Bone marrow (tissue), 2 donors: Measurements from ENCODE around the gene LTB4R.

Source experiments
- DNase-seq, 2 donors: peaks; one replicate each; lab custom pipeline; 2025; lab: John Stamatoyannopoulos, UW

The LTB4R gene

GRCh38 chr14:24300326-24300980 lies 10.8 kb upstream of the LTB4R start:
- no peak for DNase-seq

DNA sequence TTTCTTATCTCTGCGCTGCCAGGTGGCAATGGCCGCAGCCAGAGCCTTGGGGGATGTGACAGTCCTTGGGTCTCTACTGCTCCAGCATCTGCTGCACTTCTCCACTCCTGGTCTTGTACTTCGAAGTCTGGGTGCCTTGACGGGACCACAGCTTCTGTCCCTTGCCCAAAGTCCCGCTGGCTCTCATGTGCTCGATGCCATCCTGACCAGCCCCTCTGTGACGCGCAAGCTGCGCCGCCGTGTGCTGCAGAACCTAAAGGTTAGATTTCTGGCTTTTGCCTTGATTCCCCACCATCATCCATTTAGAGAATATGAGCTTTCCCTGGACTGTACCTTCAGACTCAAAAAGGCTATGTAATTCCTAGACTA lies 7.3 kb upstream of the LTB4R start:
- DNase-seq, result no peak

DNA sequence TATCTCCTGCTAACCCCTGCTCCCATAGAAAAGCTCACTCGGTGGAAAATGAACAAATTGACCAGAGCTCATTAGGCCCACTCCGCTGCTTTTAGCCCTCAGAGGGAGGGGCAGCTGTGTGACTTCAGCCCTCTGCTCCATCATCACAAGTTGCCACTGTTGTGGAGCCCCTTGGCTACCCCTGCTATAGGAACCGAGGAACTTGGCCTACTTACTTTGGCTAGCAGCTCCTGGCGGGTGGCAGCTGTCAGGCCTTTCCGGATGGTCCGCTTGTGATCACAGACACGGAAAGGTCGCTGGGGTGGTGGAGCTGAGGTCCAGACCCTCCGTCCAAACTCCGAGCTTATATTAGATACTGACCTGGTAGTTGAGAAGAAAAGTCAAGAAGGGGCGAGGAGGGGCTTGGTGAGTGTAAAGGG lies 4.1 kb upstream of the LTB4R start:
- no peak for DNase-seq

- peak; percentile 29 to 52 for DNase-seq
Measured at GRCh38 chr14:24307575-24308341, 3.5 kb upstream of the LTB4R start, which contains the start of gene CIDEB. CIDEB (minus strand) TSS chr14:24307977; CDS start chr14:24307858, 119 bp downstream.

GRCh38 chr14:24308342-24309124 lies 2.8 kb upstream of the LTB4R start:
- DNase-seq, result no peak

DNA sequence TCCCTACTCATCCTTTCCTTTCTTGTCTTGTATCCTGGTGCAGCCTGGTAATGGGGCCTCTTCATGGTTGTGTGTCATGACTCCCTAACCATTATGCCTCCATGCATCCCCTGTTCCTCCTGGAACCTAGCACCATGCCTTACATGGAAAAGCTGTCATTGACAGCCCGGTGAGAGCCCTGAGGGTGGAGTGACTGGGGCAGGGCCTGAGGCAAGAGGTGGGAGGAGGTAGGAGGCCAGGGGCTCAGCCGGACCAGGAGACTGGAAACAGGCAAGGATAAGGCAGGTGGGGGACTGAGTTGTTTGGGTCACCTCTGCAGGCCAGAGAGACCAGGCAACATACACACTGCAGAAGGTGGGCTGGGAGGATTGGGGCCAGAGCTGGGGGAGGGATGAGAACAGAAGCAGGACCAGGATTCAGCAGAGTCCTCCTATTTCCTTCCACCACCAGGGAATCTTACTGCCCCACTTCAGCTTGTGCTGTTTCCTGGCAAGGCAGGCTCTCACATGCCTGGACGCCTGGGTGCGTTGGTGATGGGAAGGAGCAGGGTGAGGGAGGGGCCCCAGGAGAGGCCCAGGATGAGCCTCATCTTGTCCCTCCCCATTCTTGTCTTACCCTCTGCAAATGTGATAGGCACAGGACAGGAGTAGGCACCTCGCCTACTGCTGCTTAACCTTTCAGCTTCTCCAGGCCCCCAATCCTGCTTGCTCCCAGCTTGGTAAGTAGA lies 1.6 kb upstream of the LTB4R start, which contains the start of gene LTB4R2:
TSS of gene LTB4R2 (plus strand) at position 603 of the 727 bp plus-strand sequence. CDS start 525 bp downstream, outside the sequence.
- no peak for DNase-seq

DNA sequence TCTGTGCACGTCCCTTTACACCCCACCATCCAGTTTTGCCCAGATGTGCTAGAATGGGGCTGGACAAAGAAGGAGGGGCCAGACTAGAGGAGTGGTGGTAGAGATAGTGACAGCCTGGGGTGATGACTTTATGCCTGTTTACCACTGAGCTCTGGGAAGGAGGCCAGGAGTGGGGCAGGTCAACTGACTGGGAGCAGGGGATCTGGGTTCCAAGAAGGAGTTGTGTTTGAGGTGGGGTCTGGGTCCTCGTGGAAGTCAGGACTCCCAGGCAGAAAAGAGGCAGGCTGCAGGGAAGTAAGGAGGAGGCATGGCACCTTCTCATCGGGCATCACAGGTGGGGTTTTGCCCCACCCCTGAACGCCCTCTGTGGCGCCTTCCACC lies 1.0 kb upstream of the LTB4R start:
- DNase-seq, result no peak

DNA sequence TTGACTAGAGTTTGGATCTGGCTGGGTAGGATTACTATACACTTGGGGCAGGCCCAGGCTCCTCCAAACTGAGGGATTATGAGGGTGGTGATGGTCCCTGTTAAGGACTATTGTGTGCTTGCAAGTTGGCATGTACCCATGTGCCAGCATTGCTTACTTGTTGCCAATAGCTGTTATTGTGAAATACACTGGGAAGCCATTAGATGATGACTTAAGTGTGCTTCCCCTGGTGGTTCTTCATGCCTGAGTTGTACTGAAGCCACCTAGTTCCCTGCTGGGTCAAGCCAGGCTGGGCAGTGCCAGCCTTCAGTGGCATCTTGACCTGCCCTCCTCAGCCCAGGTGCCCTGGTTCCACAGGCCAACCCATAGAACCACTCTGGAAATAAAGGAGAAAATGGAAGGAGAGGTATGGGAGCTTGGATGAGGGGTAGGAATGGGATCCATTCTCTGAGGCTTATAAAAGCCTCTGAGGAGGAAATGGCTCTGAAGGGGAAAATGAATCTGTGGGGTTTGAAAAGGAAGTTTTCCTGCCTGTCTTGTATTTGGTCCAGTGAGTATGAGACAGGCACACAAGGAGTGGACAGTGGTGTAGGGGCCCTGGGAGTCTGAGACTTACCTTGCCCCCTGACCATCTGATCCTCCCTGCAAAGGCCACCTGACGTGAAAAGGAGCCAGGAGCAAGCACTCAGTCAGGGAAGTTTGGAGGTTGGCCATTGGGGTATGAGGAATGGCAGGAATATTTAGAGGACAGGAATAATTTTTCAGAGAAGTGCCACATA lies 724 bp downstream of the LTB4R start:
- peak in 1 of 2 donors; percentile 36 for DNase-seq

DNA sequence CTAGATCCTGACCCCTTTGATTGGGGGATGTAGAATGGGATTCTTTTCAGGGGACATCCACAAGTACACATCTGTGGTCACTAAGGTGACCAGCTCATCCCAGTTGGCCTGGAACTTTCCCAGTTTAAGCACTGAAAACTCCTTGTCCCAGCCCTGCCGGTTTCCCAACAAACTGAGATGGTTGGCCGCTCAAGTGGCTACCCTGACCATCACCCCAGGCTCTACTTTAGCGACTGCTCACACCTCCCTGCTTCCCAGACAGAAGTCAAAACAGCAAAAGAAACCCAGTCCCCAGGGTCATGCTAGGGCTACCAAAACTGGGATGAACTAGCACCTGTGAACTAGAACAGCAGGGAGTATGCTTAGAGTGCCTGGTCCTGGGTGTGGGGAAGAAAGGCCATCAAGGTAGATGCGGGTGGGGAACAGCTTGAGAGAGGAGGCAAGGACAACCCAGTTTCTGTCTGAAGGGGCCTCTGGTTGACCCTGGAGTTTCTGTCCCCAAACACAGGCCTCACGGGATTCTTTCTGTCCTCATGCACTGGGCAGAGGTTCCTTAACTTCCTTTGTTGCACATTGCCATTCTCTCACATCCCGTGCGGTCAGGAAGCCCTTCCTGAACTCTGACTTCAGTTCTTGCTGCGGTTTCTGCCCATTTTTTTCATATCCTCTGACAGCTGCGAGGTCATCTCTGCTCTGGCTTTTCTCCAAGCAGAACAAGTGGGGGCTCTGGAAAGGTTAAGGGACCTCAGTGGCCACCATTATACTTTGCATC lies 1.6 kb downstream of the LTB4R start:
- peak; percentile 20 to 67 for DNase-seq

- DNase-seq, result peak in 1 of 2 donors; percentile 44
Measured at GRCh38 chr14:24313913-24314312, 2.6 kb downstream of the LTB4R start.

GRCh38 chr14:24314377-24315193 lies 3.3 kb downstream of the LTB4R start:
- no peak for DNase-seq

DNA sequence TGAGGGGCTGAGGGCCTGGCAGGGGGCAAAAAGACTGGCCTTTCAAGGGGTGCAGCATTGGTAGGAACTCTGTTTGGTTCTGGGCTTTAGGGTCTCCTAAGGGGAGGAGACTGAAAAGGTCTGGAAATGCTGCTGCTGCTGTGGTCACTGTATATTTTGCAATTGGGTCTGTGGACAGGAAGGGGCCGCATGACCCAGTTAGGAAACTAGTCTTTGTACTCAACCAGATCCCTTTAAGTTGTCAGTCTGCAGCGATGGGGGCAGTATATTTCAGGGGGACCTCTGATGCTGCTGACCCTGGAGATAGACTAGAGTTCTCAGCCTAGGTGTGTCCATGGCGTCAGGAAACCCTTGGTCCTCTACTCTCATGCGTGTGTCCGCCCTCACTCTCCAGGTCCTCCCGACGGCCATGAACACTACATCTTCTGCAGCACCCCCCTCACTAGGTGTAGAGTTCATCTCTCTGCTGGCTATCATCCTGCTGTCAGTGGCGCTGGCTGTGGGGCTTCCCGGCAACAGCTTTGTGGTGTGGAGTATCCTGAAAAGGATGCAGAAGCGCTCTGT lies 4.0 kb downstream of the LTB4R start:
- DNase-seq, result no peak

GRCh38 chr14:24315807-24316596 lies 4.7 kb downstream of the LTB4R start:
- no peak for DNase-seq

DNA sequence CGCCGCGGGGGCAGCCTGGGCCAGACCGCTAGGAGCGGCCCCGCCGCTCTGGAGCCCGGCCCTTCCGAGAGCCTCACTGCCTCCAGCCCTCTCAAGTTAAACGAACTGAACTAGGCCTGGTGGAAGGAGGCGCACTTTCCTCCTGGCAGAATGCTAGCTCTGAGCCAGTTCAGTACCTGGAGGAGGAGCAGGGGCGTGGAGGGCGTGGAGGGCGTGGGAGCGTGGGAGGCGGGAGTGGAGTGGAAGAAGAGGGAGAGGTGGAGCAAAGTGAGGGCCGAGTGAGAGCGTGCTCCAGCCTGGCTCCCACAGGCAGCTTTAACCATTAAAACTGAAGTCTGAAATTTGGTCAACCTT lies 5.3 kb downstream of the LTB4R start:
- no peak for DNase-seq

DNA sequence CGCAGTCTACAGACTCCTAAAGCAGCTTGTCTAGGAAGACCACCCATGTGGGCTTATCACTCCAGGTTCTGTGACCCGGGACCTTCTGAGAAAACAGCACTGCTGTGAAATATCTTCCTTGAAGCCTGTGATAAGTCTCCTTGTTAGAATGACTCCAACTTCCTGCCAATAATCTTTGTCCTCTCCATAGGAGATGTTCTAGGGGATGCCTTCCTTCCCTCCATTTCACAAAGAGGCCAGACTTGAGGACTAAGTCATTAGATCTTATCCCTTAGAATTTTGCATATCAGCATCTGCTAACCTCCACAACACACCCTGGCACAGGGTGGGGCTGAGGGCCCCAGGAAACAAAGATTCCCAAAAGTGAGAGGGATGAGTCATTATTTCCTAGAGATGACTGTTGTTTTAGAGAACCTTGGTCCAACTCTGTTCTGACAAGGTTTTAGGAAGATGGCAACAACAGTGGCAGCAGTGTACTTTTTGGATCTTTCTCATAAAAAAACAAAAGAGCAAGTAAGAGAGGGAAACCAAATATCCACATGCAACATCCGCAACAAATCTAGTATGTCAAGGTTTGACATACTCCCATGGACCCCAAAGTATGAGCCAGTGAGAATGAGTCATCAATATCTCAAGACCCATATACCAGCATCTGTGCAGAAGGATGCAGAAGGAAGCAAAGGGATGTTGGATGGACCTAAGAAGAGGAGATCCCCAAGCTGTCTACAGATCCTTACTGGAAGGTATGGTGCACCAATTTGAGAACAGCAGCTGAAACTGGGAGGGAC lies 6.0 kb downstream of the LTB4R start:
- peak in 1 of 2 donors; percentile 27 for DNase-seq

- DNase-seq, result no peak
Measured at GRCh38 chr14:24321212-24321975, 10.1 kb downstream of the LTB4R start.

DNA sequence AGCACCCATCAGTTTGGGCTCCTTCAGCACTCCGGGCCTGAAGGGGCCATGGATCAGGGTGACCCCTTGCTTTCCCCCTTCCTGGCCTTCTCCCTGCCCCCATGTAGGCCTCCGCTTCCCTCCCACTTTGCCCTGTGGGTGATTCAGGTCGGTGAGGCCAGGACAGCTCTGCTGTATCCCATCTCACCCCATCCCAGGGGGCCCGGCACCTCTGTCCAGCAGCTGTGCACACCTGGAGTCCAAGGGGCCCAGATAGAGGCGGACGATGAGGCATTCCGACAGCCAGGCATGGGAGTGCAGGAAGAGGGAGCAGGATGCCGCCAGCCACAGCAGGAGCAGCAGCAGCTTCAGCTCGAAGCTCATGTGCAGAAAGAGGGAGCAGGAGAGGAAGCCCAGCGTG lies 11.4 kb downstream of the LTB4R start:
- no peak for DNase-seq
